ENCODE data around the gene CDH16.

GRCh38 chr16:66908762-66909559, 9.7 kb downstream of the CDH16 start:
- no peak for TF ChIP-seq CTCF (tag by site-specific recombination; IDR thresholded peaks at IDR 0.05)
- no peak for TF ChIP-seq ZNF391 (tag by site-specific recombination; IDR thresholded peaks at IDR 0.05; ENCODE audit: borderline replicate concordance, low read depth)
- TF ChIP-seq ZNF585B (tag by site-specific recombination; IDR thresholded peaks at IDR 0.05), result no peak
- no peak for TF ChIP-seq ZNF768 (tag by site-specific recombination; IDR thresholded peaks at IDR 0.05)
- no peak for TF ChIP-seq ZSCAN18 (tag by site-specific recombination; IDR thresholded peaks at IDR 0.05)
- TF ChIP-seq YY1 (tag by site-specific recombination; IDR thresholded peaks at IDR 0.05), result no peak

All from HEK293 (cell line).